Keratinocyte (primary cell): ENCODE results near the gene ZSCAN21. TPM values are rescaled to one million over a fixed set of nuclear protein-coding genes. Genes with fewer than 3 reads are reported as not detected.

Experiments
- DNase-seq: peaks from one replicate; pipeline ENCODE4 v3.0.0-alpha.2; 2011; ENCODE audit warnings: low read depth, missing footprints, low spot score
- FAIRE-seq: peaks from 2 replicates; lab custom pipeline; 2011; peaks lifted over from hg19 to GRCh38; lab: Jason Lieb, UNC
- H2AFZ ChIP-seq: 2 replicates; pipeline ENCODE4 v1.6.0; 2012; ENCODE audit warnings: low read length, control low read depth, inconsistent platforms; ENCODE audit not compliant: control insufficient read depth
- H3K27ac ChIP-seq: 2 replicates; pipeline ENCODE4 v1.5.1; 2011; ENCODE audit warnings: low read length; ENCODE audit not compliant: control insufficient read depth, insufficient read depth
- H3K27me3 ChIP-seq: 3 replicates; pipeline ENCODE4 v1.6.0; 2011; ENCODE audit warnings: low read length; ENCODE audit not compliant: control insufficient read depth, insufficient read depth; ENCODE audit errors: extremely low read depth
- H3K36me3 ChIP-seq, 2 experiments: 2 replicates in 1 of 2; 3 replicates in 1 of 2; pipeline ENCODE4 v1.5.1; 2011; ENCODE audit warnings: low read length in 2 of 2, mild to moderate bottlenecking in 1 of 2; ENCODE audit not compliant: control insufficient read depth in 2 of 2, insufficient read depth in 2 of 2; ENCODE audit errors: extremely low read depth in 1 of 2
- H3K4me1 ChIP-seq: 3 replicates; pipeline ENCODE4 v1.5.1; 2011; ENCODE audit warnings: low read length; ENCODE audit not compliant: control insufficient read depth, insufficient read depth; ENCODE audit errors: extremely low read depth
- H3K4me2 ChIP-seq: 3 replicates; pipeline ENCODE4 v1.6.0; 2011; ENCODE audit warnings: low read depth, low read length; ENCODE audit not compliant: control insufficient read depth, insufficient read depth; ENCODE audit errors: extremely low read depth
- H3K4me3 ChIP-seq, 3 experiments: fragments of 200-600 bp in 1 of 3; sonication (generic) in 1 of 3; 2 replicates in 2 of 3; 3 replicates in 1 of 3; pipeline ENCODE4 v1.5.1; 2011 to 2016; ENCODE audit warnings: low read length in 3 of 3, mild to moderate bottlenecking in 3 of 3, control low read depth in 2 of 3, inconsistent platforms in 1 of 3, low read depth in 1 of 3, mixed read lengths in 1 of 3, mixed run types in 1 of 3, moderate library complexity in 1 of 3; ENCODE audit not compliant: control insufficient read depth in 2 of 3, insufficient read depth in 2 of 3; ENCODE audit errors: extremely low read depth in 1 of 3
- H3K79me2 ChIP-seq: 2 replicates; pipeline ENCODE4 v1.6.0; 2012; ENCODE audit warnings: low read length; ENCODE audit not compliant: control insufficient read depth, insufficient read depth
- H3K9ac ChIP-seq: 3 replicates; pipeline ENCODE4 v1.6.0; 2011; ENCODE audit warnings: low read length; ENCODE audit not compliant: control insufficient read depth, insufficient read depth; ENCODE audit errors: extremely low read depth
- H3K9me1 ChIP-seq: 3 replicates; pipeline ENCODE4 v1.6.0; 2011; ENCODE audit warnings: low read length; ENCODE audit not compliant: control insufficient read depth, insufficient read depth; ENCODE audit errors: extremely low read depth
- H3K9me3 ChIP-seq: 2 replicates; pipeline ENCODE4 v1.5.1; 2012; ENCODE audit warnings: low read depth, low read length; ENCODE audit not compliant: control insufficient read depth
- H4K20me1 ChIP-seq: 3 replicates; pipeline ENCODE4 v1.6.0; 2011; ENCODE audit warnings: low read length; ENCODE audit not compliant: control insufficient read depth, insufficient read depth; ENCODE audit errors: extremely low read depth
- CTCF ChIP-seq, 3 experiments: IDR thresholded peaks in 1 of 3; conservative IDR thresholded peaks in 1 of 3; optimal IDR thresholded peaks in 1 of 3; 2 replicates in 2 of 3; 3 replicates in 1 of 3; pipeline versions ENCODE3 to v1.5.1; 2011; ENCODE audit warnings: low read length in 3 of 3, mild to moderate bottlenecking in 3 of 3, moderate library complexity in 2 of 3, control low read depth in 1 of 3, inconsistent platforms in 1 of 3; ENCODE audit not compliant: insufficient read depth in 2 of 3; ENCODE audit errors: extremely low read depth in 1 of 3
- EZH2 ChIP-seq: IDR thresholded peaks from one replicate; pipeline ENCODE4 v1.6.1; 2012; ENCODE audit warnings: inconsistent platforms, mild to moderate bottlenecking, low read length, moderate library complexity
- dilution Hi-C: fragments of 300-500 bp; cut with MboI; formaldehyde crosslinking; loops from one replicate; pipeline ENCODE4 v1.7.0; 2020; ENCODE audit warnings: low sequenced_read_pairs; ENCODE audit not compliant: extremely low pct_ligation_motif_present
- polyA plus RNA-seq, 5 experiments: library from polyadenylated mRNA; depleted of rRNA in 3 of 5; stranded (reverse) in 3 of 5; stranded (forward) in 1 of 5; unstranded in 1 of 5; fragments of >200 nt; gene quantifications; 1 replicate in 1 of 5; 2 replicates in 3 of 5; 3 replicates in 1 of 5; pipeline versions ENCODE4 v1.2.1 to v1.2.3, GENCODE V29; 2011 to 2012; ENCODE audit warnings: missing spikeins in 2 of 5, low read depth in 1 of 5, low replicate concordance in 1 of 5

Gene ZSCAN21
- polyA plus RNA-seq, 1 donor (not counting 4 experiments of a cell fraction or from before 2014, with no cell fraction given), result 12.6 TPM

- no peak for TF ChIP-seq CTCF (optimal IDR thresholded peaks at IDR 0.05 in 1 of 3, IDR thresholded peaks at IDR 0.05 in 1 of 3, conservative IDR thresholded peaks at IDR 0.05 in 1 of 3; ENCODE audit: extremely low read depth in 1 of 3, insufficient read depth in 2 of 3, low read length in 3 of 3)
- no peak for TF ChIP-seq EZH2
- Histone ChIP-seq H3K4me1 (peaks cover 27% of the 10 kb centered on the region), H2AFZ (no peak overlapping the region), H3K36me3 (peaks cover 35 to 49% of the 10 kb centered on the region in 2 experiments), H3K27me3 (no peaks in the 10 kb centered on the region), H3K9me3 (no peaks in the 10 kb centered on the region), H3K4me2 (no peak overlapping the region), H3K9me1 (no peaks in the 10 kb centered on the region), H3K9ac (no peak overlapping the region), H4K20me1 (no peaks in the 10 kb centered on the region), H3K27ac (no peak overlapping the region), H3K4me3 (no peak overlapping the region), H3K79me2 (peaks cover 19% of the 10 kb centered on the region)
- no peak for FAIRE-seq
- dilution Hi-C loops, result no loop called here
- no peak for DNase-seq
Measured at GRCh38 chr7:100090527-100091410, 41.2 kb downstream of the ZSCAN21 start.

GRCh38 chr7:100091411-100092181 lies 42.0 kb downstream of the ZSCAN21 start:
- dilution Hi-C loops, result no loop called here
- H3K4me2 ChIP-seq, result no peak overlapping the region
- H3K9me1 ChIP-seq, result no peaks in the 10 kb centered on the region
- no peaks in the 10 kb centered on the region for H4K20me1 ChIP-seq
- FAIRE-seq, result no peak
- H3K27ac ChIP-seq, result no peak overlapping the region
- peaks cover 37 to 50% of the 10 kb centered on the region in 2 experiments for H3K36me3 ChIP-seq
- H3K27me3 ChIP-seq, result no peaks in the 10 kb centered on the region
- peaks cover 27% of the 10 kb centered on the region for H3K4me1 ChIP-seq
- DNase-seq, result no peak
- H3K9me3 ChIP-seq, result no peaks in the 10 kb centered on the region
- H2AFZ ChIP-seq, result no peak overlapping the region
- peaks cover 19% of the 10 kb centered on the region for H3K79me2 ChIP-seq
- H3K4me3 ChIP-seq, result no peak overlapping the region
- no peak overlapping the region for H3K9ac ChIP-seq
- TF ChIP-seq CTCF (optimal IDR thresholded peaks at IDR 0.05 in 1 of 3, IDR thresholded peaks at IDR 0.05 in 1 of 3, conservative IDR thresholded peaks at IDR 0.05 in 1 of 3; ENCODE audit: extremely low read depth in 1 of 3, insufficient read depth in 2 of 3, low read length in 3 of 3), result no peak
- no peak for TF ChIP-seq EZH2
